ENCODE measurements around the gene TM9SF3.

The TM9SF3 gene

DNA sequence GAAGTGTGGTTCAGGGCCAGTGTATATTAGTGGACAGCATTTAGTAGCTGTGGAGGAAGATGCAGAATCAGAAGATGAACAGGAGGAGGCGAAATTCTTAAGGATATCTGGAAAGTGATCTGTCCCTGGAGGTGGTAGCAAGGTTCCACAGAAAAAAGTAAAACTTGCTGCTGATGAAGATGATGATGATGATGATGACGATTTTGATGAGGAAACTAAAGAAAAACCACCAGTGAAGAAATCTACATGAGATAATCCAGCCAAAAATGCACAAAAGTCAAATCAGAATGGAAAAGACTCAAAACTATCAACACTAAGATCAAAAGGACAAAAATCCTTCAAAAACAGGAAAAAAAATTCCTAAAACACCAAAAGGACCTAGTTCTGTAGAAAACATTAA, 26.3 kb downstream of the TM9SF3 start:
- Histone ChIP-seq H3K36me3 (ENCODE audit: control insufficient read depth, low read length) (peaks cover 70% of the 10 kb centered on the region), H3F3A (ENCODE audit: control insufficient read depth, insufficient read depth) (no peaks in the 10 kb centered on the region), H3K4me1 (ENCODE audit: control insufficient read depth, low read length) (no peaks in the 10 kb centered on the region), H3K9me2 (replicated peaks; ENCODE audit: control insufficient read depth, low read length) (no peaks in the 10 kb centered on the region), H3K27ac (ENCODE audit: low read depth, low read length) (no peak overlapping the region), H3K9me3 (ENCODE audit: control insufficient read depth, insufficient read depth, low read length) (no peaks in the 10 kb centered on the region), H3K79me2 (ENCODE audit: control insufficient read depth, low read length) (peaks cover 12% of the 10 kb centered on the region), H4K20me1 (ENCODE audit: control insufficient read depth, insufficient read depth, low read depth, low read length) (no peaks in the 10 kb centered on the region), H3K4me3 (ENCODE audit: low read length) (no peak overlapping the region), H3K27me3 (ENCODE audit: control insufficient read depth, low read length) (no peaks in the 10 kb centered on the region), H3K4me2 (ENCODE audit: low read length) (no peak overlapping the region)
- TF ChIP-seq EZH2phosphoT487 (IDR thresholded peaks at IDR 0.05; ENCODE audit: borderline replicate concordance, low read length): no peak
- TF ChIP-seq, protein P1, sequence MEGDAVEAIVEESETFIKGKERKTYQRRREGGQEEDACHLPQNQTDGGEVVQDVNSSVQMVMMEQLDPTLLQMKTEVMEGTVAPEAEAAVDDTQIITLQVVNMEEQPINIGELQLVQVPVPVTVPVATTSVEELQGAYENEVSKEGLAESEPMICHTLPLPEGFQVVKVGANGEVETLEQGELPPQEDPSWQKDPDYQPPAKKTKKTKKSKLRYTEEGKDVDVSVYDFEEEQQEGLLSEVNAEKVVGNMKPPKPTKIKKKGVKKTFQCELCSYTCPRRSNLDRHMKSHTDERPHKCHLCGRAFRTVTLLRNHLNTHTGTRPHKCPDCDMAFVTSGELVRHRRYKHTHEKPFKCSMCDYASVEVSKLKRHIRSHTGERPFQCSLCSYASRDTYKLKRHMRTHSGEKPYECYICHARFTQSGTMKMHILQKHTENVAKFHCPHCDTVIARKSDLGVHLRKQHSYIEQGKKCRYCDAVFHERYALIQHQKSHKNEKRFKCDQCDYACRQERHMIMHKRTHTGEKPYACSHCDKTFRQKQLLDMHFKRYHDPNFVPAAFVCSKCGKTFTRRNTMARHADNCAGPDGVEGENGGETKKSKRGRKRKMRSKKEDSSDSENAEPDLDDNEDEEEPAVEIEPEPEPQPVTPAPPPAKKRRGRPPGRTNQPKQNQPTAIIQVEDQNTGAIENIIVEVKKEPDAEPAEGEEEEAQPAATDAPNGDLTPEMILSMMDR (IDR thresholded peaks at IDR 0.05; ENCODE audit: low read depth, low read length, poor library complexity, severe bottlenecking): no peak

DNA sequence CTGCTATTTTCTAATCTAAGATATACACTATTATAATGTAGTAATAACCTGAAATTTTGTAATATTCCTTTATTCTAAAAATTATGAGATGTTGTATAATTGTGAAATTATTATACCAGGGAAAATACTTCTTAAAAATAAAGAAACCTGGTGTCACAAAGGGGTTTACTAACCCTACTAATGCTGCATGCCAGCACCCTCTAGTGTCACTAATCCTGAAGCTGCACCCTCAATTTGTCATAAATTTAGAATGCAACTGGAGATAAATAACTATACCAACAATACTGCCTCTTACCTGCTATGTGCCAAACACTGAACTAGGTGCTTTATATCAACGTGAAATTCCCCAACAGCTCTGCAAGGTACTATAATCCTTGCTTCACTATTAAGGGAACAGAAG, 30.8 kb downstream of the TM9SF3 start:
- H3K36me3 ChIP-seq (ENCODE audit: control insufficient read depth, low read length): peaks cover 81% of the 10 kb centered on the region
- H4K20me1 ChIP-seq (ENCODE audit: control insufficient read depth, insufficient read depth, low read depth, low read length): no peaks in the 10 kb centered on the region

DNA sequence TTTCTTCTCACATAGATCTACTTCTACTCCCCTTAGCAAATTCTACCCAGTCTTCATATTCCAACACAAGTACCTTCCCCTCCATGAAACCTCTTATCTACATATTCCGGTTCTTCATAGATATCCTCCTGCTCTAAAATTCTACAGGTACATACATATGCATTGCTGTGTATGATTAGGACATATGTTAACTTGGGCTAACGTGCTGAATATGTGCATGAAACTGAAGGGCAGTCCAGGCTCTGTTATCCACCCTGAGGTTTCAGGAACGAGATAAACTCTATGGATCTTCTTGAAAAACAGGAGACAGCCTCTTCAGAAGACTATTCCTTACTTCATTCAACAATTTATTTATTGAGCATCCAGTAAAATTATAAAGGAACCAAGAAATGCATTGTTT, 31.5 kb downstream of the TM9SF3 start:
- Histone ChIP-seq H4K20me1 (ENCODE audit: control insufficient read depth, insufficient read depth, low read depth, low read length) (no peaks in the 10 kb centered on the region), H3K9me3 (ENCODE audit: control insufficient read depth, insufficient read depth, low read length) (no peaks in the 10 kb centered on the region), H3K27me3 (ENCODE audit: control insufficient read depth, low read length) (no peaks in the 10 kb centered on the region), H3K4me3 (ENCODE audit: low read length) (no peak overlapping the region), H3K36me3 (ENCODE audit: control insufficient read depth, low read length) (peaks cover 82% of the 10 kb centered on the region), H3K4me2 (ENCODE audit: low read length) (no peak overlapping the region), H3K4me1 (ENCODE audit: control insufficient read depth, low read length) (no peaks in the 10 kb centered on the region), H3F3A (ENCODE audit: control insufficient read depth, insufficient read depth) (no peaks in the 10 kb centered on the region), H3K9me2 (replicated peaks; ENCODE audit: control insufficient read depth, low read length) (no peaks in the 10 kb centered on the region), H3K27ac (ENCODE audit: low read depth, low read length) (no peak overlapping the region), H3K79me2 (ENCODE audit: control insufficient read depth, low read length) (no peaks in the 10 kb centered on the region)
- TF ChIP-seq EZH2phosphoT487 (IDR thresholded peaks at IDR 0.05; ENCODE audit: borderline replicate concordance, low read length): no peak
- TF ChIP-seq, protein P1 (IDR thresholded peaks at IDR 0.05; ENCODE audit: low read depth, low read length, poor library complexity, severe bottlenecking): no peak

More for the DNA sequence above, 30.8 kb downstream of the TM9SF3 start:
- no peaks in the 10 kb centered on the region for H3K79me2 ChIP-seq (ENCODE audit: control insufficient read depth, low read length)
- no peak overlapping the region for H3K4me3 ChIP-seq (ENCODE audit: low read length)
- H3K4me2 ChIP-seq (ENCODE audit: low read length): no peak overlapping the region
- no peaks in the 10 kb centered on the region for H3K27me3 ChIP-seq (ENCODE audit: control insufficient read depth, low read length)
- no peak overlapping the region for H3K27ac ChIP-seq (ENCODE audit: low read depth, low read length)
- TF ChIP-seq, protein P1 (IDR thresholded peaks at IDR 0.05; ENCODE audit: low read depth, low read length, poor library complexity, severe bottlenecking): peak; percentile 55
- TF ChIP-seq EZH2phosphoT487 (IDR thresholded peaks at IDR 0.05; ENCODE audit: borderline replicate concordance, low read length): no peak
- no peaks in the 10 kb centered on the region for H3K9me3 ChIP-seq (ENCODE audit: control insufficient read depth, insufficient read depth, low read length)
- no peaks in the 10 kb centered on the region for H3K9me2 ChIP-seq (replicated peaks; ENCODE audit: control insufficient read depth, low read length)
- H3F3A ChIP-seq (ENCODE audit: control insufficient read depth, insufficient read depth): no peaks in the 10 kb centered on the region
- H3K4me1 ChIP-seq (ENCODE audit: control insufficient read depth, low read length): no peaks in the 10 kb centered on the region
